Osteoblast (primary cell): ENCODE results near the gene CCDC177. TPM values are rescaled to one million over a fixed set of nuclear protein-coding genes. Genes with fewer than 3 reads are reported as not detected.

ENCODE experiments used
- DNase-seq: peaks from one replicate; pipeline ENCODE4 v3.0.0; 2011; ENCODE audit warnings: low spot score, mixed read lengths; ENCODE audit not compliant: insufficient read length; ENCODE audit errors: missing footprints
- H2AFZ ChIP-seq: 2 replicates; pipeline ENCODE4 v1.6.0; 2011; ENCODE audit warnings: mild to moderate bottlenecking, low read length
- H3K27ac ChIP-seq: 2 replicates; pipeline ENCODE4 v1.5.1; 2011; ENCODE audit warnings: mild to moderate bottlenecking, low read depth, low read length, moderate library complexity
- H3K27me3 ChIP-seq: 2 replicates; pipeline ENCODE4 v1.6.0; 2012; ENCODE audit warnings: mild to moderate bottlenecking, control low read depth, inconsistent platforms, low read length, moderate library complexity; ENCODE audit not compliant: insufficient read depth
- H3K36me3 ChIP-seq: 2 replicates; pipeline ENCODE4 v1.5.1; 2011; ENCODE audit warnings: mild to moderate bottlenecking, low read length, control low read depth, moderate library complexity; ENCODE audit not compliant: insufficient read depth
- H3K4me1 ChIP-seq: 2 replicates; pipeline ENCODE4 v1.5.1; 2011; ENCODE audit warnings: mild to moderate bottlenecking, low read length, control low read depth, moderate library complexity; ENCODE audit not compliant: insufficient read depth
- H3K4me2 ChIP-seq: 2 replicates; pipeline ENCODE4 v1.6.0; 2011; ENCODE audit warnings: mild to moderate bottlenecking, low read length; ENCODE audit not compliant: insufficient read depth
- H3K4me3 ChIP-seq: fragments of 200-600 bp; sonication (generic); 3 replicates; pipeline ENCODE4 v1.5.1; 2012; ENCODE audit warnings: mild to moderate bottlenecking, low read length, inconsistent platforms; ENCODE audit not compliant: insufficient read depth
- H3K79me2 ChIP-seq: 2 replicates; pipeline ENCODE4 v1.6.0; 2012; ENCODE audit warnings: mild to moderate bottlenecking, low read length, control low read depth, inconsistent platforms; ENCODE audit not compliant: insufficient read depth
- H3K9me3 ChIP-seq: 2 replicates; pipeline ENCODE4 v1.5.1; 2011; ENCODE audit warnings: low read depth, low read length, control low read depth
- H4K20me1 ChIP-seq: 2 replicates; pipeline ENCODE4 v1.6.0; 2012; ENCODE audit warnings: mild to moderate bottlenecking, low read length, control low read depth; ENCODE audit not compliant: insufficient read depth
- total RNA-seq: library from RNA; depleted of rRNA; stranded (reverse); fragments of >200 nt; gene quantifications from 2 replicates; pipeline ENCODE4 v1.2.3, GENCODE V29; 2012
- TF ChIP-seq, protein P1 (sequence below): IDR thresholded peaks from 2 replicates; pipeline ENCODE4 v1.5.1; 2011; ENCODE audit warnings: mild to moderate bottlenecking, low read depth, low read length, moderate library complexity; ENCODE audit errors: extremely low read depth

CCDC177 gene
- not detected in 2 replicates for total RNA-seq

GRCh38 chr14:69574263-69574953, at the start of gene CCDC177:
Gene CCDC177, minus strand, starts transcription at chr14:69574871. Its CDS starts 1,249 bp downstream, at chr14:69573622.
- Histone ChIP-seq H3K9me3 (no peaks in the 10 kb centered on the region), H3K4me2 (peak within 1 kb of the TSS; percentile 64), H2AFZ (no peak within 1 kb of the TSS), H3K4me3 (no peak within 1 kb of the TSS), H3K4me1 (peaks cover 1% of the 10 kb centered on the region), H4K20me1 (no peaks in the 10 kb centered on the region), H3K79me2 (no peaks in the 10 kb centered on the region), H3K27me3 (peaks cover 76% of the 10 kb centered on the region), H3K27ac (no peak within 1 kb of the TSS), H3K36me3 (no peaks in the 10 kb centered on the region)
- peak; percentile 97 for DNase-seq
- TF ChIP-seq, protein P1, sequence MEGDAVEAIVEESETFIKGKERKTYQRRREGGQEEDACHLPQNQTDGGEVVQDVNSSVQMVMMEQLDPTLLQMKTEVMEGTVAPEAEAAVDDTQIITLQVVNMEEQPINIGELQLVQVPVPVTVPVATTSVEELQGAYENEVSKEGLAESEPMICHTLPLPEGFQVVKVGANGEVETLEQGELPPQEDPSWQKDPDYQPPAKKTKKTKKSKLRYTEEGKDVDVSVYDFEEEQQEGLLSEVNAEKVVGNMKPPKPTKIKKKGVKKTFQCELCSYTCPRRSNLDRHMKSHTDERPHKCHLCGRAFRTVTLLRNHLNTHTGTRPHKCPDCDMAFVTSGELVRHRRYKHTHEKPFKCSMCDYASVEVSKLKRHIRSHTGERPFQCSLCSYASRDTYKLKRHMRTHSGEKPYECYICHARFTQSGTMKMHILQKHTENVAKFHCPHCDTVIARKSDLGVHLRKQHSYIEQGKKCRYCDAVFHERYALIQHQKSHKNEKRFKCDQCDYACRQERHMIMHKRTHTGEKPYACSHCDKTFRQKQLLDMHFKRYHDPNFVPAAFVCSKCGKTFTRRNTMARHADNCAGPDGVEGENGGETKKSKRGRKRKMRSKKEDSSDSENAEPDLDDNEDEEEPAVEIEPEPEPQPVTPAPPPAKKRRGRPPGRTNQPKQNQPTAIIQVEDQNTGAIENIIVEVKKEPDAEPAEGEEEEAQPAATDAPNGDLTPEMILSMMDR = peak; percentile 94

DNA sequence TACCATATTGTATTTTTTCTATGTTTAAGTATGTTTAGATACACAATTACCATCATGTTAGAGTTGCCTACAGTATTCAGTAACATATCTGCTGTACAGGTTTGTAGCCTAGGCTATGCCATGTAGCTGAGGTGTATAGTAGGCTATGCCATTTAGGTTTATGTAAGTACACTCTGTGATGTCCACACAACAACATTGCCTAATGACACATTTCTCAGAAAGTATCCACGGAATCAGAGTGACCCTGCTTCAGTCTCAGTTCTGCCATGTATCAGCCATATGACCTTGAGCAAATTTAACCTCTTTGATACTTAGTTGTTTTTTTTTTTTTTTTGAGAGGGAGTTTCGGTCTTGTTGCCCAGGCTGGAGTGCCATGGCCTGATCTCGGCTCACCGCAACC, 49.5 kb upstream of the CCDC177 start:
- Histone ChIP-seq H3K4me2 (no peak overlapping the region), H3K36me3 (no peaks in the 10 kb centered on the region), H2AFZ (no peak overlapping the region), H3K4me1 (peaks cover 30% of the 10 kb centered on the region), H4K20me1 (peaks cover 39% of the 10 kb centered on the region), H3K27me3 (no peaks in the 10 kb centered on the region), H3K9me3 (no peaks in the 10 kb centered on the region), H3K4me3 (no peak overlapping the region), H3K79me2 (peaks cover 93% of the 10 kb centered on the region), H3K27ac (no peak overlapping the region)
- TF ChIP-seq, protein P1 = no peak
- DNase-seq = no peak

DNA sequence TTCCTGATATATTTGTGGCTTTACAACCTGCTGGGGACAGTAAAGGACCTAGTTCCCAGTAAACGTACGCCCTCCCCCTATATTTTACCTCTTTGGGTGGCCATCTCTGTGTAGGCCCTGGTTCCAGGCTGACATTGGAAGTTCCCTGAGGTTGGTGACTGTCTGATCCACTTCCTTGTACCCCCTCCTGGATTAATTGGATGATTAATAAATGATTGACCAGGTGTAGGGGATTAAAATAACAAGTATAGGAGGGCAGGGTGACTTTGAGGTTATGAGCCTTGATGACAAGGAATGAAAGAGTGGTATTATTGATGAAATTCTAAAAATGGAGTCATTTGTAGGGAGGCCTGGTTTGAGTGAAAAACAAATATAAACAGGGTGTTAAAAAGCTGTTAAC, 46.3 kb upstream of the CCDC177 start:
- Histone ChIP-seq H3K4me2 (no peak overlapping the region), H3K27ac (peak overlapping the region; percentile 36), H3K4me3 (no peak overlapping the region), H2AFZ (no peak overlapping the region), H3K36me3 (no peaks in the 10 kb centered on the region), H3K79me2 (peaks cover 95% of the 10 kb centered on the region), H3K4me1 (peaks cover 46% of the 10 kb centered on the region), H4K20me1 (peaks cover 53% of the 10 kb centered on the region), H3K27me3 (no peaks in the 10 kb centered on the region), H3K9me3 (no peaks in the 10 kb centered on the region)
- TF ChIP-seq, protein P1 = no peak
- DNase-seq = no peak

DNA sequence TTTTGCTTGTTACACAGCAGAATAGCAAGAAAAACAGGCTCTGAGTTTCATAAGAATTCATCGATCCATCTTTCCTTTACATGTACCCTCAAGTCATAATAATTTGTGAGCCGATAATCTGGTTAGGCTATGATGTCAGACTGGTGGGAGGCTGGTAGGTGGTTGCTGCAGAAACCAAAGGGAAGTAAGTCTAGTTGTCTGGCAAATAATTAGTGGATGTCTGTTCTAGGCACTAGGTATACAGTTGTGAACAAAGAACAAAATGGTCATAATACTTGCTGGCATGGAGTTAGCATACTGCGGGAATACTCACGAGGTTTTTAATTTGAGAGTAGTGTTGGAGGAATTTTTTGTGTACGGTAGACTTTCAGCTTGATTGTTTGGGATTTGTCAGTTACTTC, 45.5 kb upstream of the CCDC177 start:
- peak overlapping the region; percentile 17 for H3K4me3 ChIP-seq
- peaks cover 93% of the 10 kb centered on the region for H3K79me2 ChIP-seq
- peak overlapping the region; percentile 62 for H3K4me2 ChIP-seq
- TF ChIP-seq, protein P1 = no peak
- H2AFZ ChIP-seq = no peak overlapping the region
- no peak for DNase-seq
- H3K27me3 ChIP-seq = no peaks in the 10 kb centered on the region
- H3K36me3 ChIP-seq = no peaks in the 10 kb centered on the region
- H3K9me3 ChIP-seq = no peaks in the 10 kb centered on the region
- peaks cover 47% of the 10 kb centered on the region for H3K4me1 ChIP-seq
- H4K20me1 ChIP-seq = peaks cover 55% of the 10 kb centered on the region
- H3K27ac ChIP-seq = peak overlapping the region; percentile 36
